DOHH2 (cell line): ENCODE data around the gene ARID3B.

ENCODE experiments used
- CTCF ChIP-seq: fragments of 200-600 bp; sonication (generic); IDR thresholded peaks from one replicate; pipeline ENCODE4 v1.5.1; 2014; ENCODE audit warnings: antibody characterized with exemption, mild to moderate bottlenecking, low read depth, low read length; ENCODE audit not compliant: poor library complexity, severe bottlenecking
- EZH2phosphoT487 ChIP-seq: fragments of 200-600 bp; sonication (generic); IDR thresholded peaks from 2 replicates; pipeline ENCODE4 v1.6.1; 2017; ENCODE audit warnings: borderline replicate concordance, mild to moderate bottlenecking, antibody characterized with exemption, low read length, moderate library complexity, mixed read lengths

DNA sequence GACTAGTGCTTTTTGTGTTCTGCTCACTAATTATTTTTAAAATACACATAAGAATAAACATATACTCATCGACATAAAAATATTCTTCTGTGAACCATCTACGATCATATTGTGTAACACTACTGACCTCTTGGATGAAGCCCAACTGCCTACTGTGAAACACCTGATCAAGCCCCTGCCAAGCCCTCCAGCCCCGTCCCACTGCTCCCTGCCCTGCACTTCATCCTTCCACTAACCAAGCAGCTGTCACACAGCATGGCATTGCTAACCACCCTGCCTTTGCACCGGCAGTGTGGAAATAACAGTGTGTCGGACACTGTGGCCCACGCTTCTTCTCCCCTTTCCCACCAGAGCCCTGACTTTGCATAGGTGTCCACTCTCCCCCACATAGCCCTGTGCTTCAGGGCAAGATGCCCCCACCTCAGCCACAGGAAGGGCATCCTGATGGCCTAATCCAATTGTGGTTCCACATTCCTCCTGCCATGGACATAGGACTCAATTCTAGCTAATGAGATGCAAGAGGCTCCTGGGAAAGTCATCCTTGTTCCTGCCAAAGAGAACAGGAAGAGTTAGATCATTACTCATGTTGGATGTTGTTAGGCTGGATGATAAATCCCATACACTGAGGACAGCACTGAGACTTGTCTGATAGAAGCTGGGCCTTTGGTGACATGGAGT is 35.0 kb upstream of the ARID3B start:
- no peak for TF ChIP-seq CTCF
- no peak for TF ChIP-seq EZH2phosphoT487
